OCI-LY3 (cell line): ENCODE data around the gene TNRC6C.

Source experiments
- H2AFZ ChIP-seq: fragments of 200-600, 300-600 bp; shearing (Covaris generic); 2 replicates; pipeline ENCODE4 v1.6.0; 2014; ENCODE audit warnings: antibody characterized with exemption, low read depth, low read length
- H3K27ac ChIP-seq: fragments of 200-600, 300-600 bp; sonication (generic); 2 replicates; pipeline ENCODE4 v1.5.1; 2014; ENCODE audit warnings: mild to moderate bottlenecking, low read length, moderate library complexity, mixed read lengths
- H3K27me3 ChIP-seq: fragments of 200-600, 300-600 bp; sonication (generic); 2 replicates; pipeline ENCODE4 v1.6.1; 2014; ENCODE audit warnings: low read depth, low read length, mixed read lengths
- H3K36me3 ChIP-seq: fragments of 200-600, 300-600 bp; sonication (generic); replicated peaks from 2 replicates; pipeline ENCODE3; 2014; ENCODE audit warnings: low read depth, low read length, mixed read lengths
- H3K4me1 ChIP-seq: fragments of 300-600, 200-600 bp; sonication (generic); 2 replicates; pipeline ENCODE4 v1.6.1; 2014; ENCODE audit warnings: low read length, mixed read lengths
- H3K4me2 ChIP-seq: fragments of 200-600, 300-600 bp; sonication (generic); 2 replicates; pipeline ENCODE4 v1.6.1; 2014; ENCODE audit warnings: low read length, mixed read lengths
- H3K4me3 ChIP-seq: fragments of 300-600, 200-600 bp; sonication (generic); 2 replicates; pipeline ENCODE4 v1.5.1; 2014; ENCODE audit warnings: antibody characterized with exemption, mild to moderate bottlenecking, low read length, moderate library complexity
- H3K79me2 ChIP-seq: fragments of 300-600, 200-600 bp; shearing (Covaris generic); 2 replicates; pipeline ENCODE4 v1.6.1; 2014; ENCODE audit warnings: mild to moderate bottlenecking, low read length, mixed read lengths
- H3K9ac ChIP-seq: fragments of 300-600, 200-600 bp; shearing (Covaris generic); 2 replicates; pipeline ENCODE4 v1.6.0; 2014; ENCODE audit warnings: mild to moderate bottlenecking, low read length, moderate library complexity
- H3K9me3 ChIP-seq: fragments of 200-600, 300-600 bp; shearing (Covaris generic); 2 replicates; pipeline ENCODE4 v1.6.1; 2014; ENCODE audit warnings: low read length, mixed read lengths; ENCODE audit not compliant: insufficient read depth
- H4K20me1 ChIP-seq: fragments of 200-600, 300-600 bp; sonication (generic); 2 replicates; pipeline ENCODE4 v1.6.1; 2016; ENCODE audit warnings: low read length, mixed read lengths; ENCODE audit not compliant: insufficient read depth
- EZH2phosphoT487 ChIP-seq: fragments of 200-600 bp; shearing (Covaris generic); IDR thresholded peaks from 2 replicates; pipeline ENCODE4 v1.6.1; 2018; ENCODE audit warnings: antibody characterized with exemption, mixed run types, low read depth
- TF ChIP-seq, protein P1 (sequence below): fragments of 200-600, 300-600 bp; sonication (generic); IDR thresholded peaks from 2 replicates; pipeline ENCODE4 v1.5.1; 2014; ENCODE audit warnings: antibody characterized with exemption, low read length, low read depth

The TNRC6C gene

DNA sequence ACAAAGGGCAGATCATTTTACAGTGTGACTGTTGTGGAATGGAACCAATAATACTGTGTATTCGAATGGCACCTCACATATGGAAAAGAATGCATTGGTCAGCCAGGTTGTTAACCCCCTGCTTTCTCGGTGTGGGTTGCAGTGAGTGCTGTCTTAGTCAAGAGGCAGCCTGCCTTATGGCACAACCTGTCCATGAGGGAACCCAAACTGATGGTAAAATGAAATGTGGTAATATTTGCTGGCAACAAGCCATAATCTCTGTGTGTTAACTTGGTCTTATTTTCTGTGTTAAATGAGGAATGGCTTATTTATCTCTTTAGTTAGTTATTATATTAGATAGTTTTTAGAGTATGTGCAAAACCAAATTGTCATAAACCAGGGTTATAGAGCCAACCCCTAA, 88.4 kb downstream of the TNRC6C start:
- no peak overlapping the region for H3K27ac ChIP-seq
- no peak overlapping the region for H3K9ac ChIP-seq
- no peaks in the 10 kb centered on the region for H3K9me3 ChIP-seq
- H3K27me3 ChIP-seq: peaks cover 59% of the 10 kb centered on the region
- TF ChIP-seq, protein P1, sequence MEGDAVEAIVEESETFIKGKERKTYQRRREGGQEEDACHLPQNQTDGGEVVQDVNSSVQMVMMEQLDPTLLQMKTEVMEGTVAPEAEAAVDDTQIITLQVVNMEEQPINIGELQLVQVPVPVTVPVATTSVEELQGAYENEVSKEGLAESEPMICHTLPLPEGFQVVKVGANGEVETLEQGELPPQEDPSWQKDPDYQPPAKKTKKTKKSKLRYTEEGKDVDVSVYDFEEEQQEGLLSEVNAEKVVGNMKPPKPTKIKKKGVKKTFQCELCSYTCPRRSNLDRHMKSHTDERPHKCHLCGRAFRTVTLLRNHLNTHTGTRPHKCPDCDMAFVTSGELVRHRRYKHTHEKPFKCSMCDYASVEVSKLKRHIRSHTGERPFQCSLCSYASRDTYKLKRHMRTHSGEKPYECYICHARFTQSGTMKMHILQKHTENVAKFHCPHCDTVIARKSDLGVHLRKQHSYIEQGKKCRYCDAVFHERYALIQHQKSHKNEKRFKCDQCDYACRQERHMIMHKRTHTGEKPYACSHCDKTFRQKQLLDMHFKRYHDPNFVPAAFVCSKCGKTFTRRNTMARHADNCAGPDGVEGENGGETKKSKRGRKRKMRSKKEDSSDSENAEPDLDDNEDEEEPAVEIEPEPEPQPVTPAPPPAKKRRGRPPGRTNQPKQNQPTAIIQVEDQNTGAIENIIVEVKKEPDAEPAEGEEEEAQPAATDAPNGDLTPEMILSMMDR: no peak
- TF ChIP-seq EZH2phosphoT487: no peak
- H3K4me3 ChIP-seq: no peak overlapping the region
- H3K36me3 ChIP-seq: no peaks in the 10 kb centered on the region
- no peaks in the 10 kb centered on the region for H4K20me1 ChIP-seq
- no peak overlapping the region for H3K4me2 ChIP-seq
- 0 out of 2 replicates have a peak, but pooled peaks cover 3% of the 10 kb centered on the region for H3K4me1 ChIP-seq
- H2AFZ ChIP-seq: no peak overlapping the region
- no peaks in the 10 kb centered on the region for H3K79me2 ChIP-seq

DNA sequence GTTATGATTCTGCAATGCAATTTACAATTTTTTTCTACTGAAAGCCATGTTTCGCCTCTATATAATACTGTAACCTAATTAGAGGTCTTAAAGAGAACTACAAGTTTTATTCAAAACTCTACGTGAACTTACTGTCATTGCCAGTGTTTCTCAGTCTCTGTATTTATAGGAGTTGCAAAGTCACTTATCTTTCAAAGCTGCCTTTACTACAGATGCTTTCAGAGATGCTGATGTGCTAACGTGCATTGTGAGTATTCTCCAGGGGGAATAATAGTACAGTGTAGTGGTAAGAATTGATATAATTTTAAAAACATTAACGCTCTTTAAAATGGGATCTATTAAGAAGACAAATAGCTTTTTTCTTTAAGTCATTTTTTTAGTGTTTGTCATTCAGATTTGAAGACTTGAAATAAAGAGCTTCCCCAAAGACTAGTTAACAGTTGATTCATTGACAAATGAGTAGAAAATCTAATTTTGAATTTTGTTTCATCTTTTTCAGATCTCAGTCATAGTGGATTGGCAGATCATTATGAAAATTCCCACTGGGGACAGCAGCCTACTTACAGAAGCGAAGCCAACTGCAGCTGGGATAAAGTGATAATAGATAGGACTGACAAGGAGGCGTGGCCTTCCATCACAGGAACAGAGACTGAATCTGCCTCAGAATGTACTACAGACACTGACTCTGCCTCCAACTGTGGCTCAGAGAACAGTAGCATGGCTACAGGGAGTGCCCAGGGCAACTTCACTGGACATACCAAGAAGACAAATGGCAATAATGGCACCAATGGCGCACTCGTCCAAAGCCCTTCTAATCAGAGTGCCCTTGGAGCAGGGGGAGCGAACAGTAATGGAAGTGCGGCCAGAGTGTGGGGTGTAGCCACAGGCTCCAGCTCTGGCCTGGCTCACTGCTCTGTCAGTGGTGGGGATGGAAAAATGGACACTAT, 90.1 kb downstream of the TNRC6C start:
- no peak overlapping the region for H3K4me2 ChIP-seq
- H2AFZ ChIP-seq: no peak overlapping the region
- H3K27ac ChIP-seq: no peak overlapping the region
- peaks cover 47% of the 10 kb centered on the region for H3K27me3 ChIP-seq
- 0 out of 2 replicates have a peak, but pooled peaks cover 3% of the 10 kb centered on the region for H3K4me1 ChIP-seq
- TF ChIP-seq, protein P1: no peak
- no peak for TF ChIP-seq EZH2phosphoT487
- no peaks in the 10 kb centered on the region for H3K79me2 ChIP-seq
- no peak overlapping the region for H3K9ac ChIP-seq
- no peaks in the 10 kb centered on the region for H3K36me3 ChIP-seq
- no peaks in the 10 kb centered on the region for H4K20me1 ChIP-seq
- no peak overlapping the region for H3K4me3 ChIP-seq
- H3K9me3 ChIP-seq: no peaks in the 10 kb centered on the region

DNA sequence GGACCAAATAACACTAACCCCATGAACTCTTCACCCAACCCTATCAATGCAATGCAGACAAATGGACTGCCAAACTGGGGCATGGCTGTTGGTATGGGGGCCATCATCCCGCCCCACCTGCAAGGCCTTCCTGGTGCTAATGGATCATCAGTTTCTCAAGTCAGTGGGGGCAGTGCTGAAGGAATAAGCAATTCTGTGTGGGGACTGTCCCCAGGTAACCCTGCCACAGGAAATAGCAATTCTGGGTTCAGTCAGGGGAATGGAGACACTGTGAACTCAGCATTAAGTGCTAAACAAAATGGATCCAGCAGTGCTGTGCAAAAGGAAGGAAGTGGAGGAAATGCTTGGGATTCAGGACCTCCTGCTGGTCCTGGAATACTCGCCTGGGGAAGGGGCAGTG, 91.1 kb downstream of the TNRC6C start:
- Histone ChIP-seq H4K20me1 (no peaks in the 10 kb centered on the region), H3K4me1 (0 out of 2 replicates have a peak, but pooled peaks cover 3% of the 10 kb centered on the region), H3K4me2 (no peak overlapping the region), H3K9ac (no peak overlapping the region), H2AFZ (no peak overlapping the region), H3K4me3 (no peak overlapping the region), H3K27ac (no peak overlapping the region), H3K9me3 (no peaks in the 10 kb centered on the region), H3K79me2 (no peaks in the 10 kb centered on the region), H3K36me3 (no peaks in the 10 kb centered on the region), H3K27me3 (peaks cover 42% of the 10 kb centered on the region)
- no peak for TF ChIP-seq EZH2phosphoT487
- TF ChIP-seq, protein P1: no peak

DNA sequence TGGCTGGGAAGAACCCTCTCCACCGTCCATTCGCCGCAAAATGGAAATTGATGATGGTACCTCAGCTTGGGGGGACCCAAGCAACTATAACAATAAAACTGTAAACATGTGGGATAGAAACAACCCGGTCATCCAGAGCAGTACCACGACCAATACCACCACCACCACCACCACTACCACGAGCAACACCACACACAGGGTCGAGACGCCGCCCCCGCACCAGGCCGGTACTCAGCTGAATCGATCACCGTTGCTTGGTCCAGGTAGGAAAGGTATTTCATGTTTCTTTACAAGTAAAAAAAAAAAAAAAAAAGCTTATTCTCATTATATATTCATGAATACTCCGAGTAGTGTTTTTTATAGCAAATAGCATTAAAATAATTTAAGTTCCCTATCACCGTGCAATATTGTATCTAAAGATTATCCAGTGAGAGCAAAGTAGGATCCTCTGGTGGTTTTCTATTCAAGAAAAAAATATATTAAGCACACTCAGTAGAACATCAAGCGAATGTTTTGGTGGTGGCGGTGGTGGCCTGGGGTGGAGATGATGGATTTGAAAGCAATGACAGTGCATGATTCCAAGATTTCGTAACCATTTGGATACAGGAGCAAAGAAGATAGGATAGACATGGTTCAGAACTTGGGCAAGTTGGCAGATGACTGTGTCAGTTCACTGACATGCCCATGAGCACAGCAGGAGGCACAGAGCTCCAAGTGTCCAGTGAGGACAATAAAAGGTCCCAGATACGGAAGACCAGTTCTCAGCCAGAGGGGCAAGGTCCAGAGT, 92.9 kb downstream of the TNRC6C start:
- H3K4me3 ChIP-seq: no peak overlapping the region
- H3K9ac ChIP-seq: no peak overlapping the region
- H3K36me3 ChIP-seq: no peaks in the 10 kb centered on the region
- no peak overlapping the region for H3K27ac ChIP-seq
- TF ChIP-seq, protein P1: no peak
- TF ChIP-seq EZH2phosphoT487: no peak
- H3K4me2 ChIP-seq: no peak overlapping the region
- 0 out of 2 replicates have a peak, but pooled peaks cover 3% of the 10 kb centered on the region for H3K4me1 ChIP-seq
- H3K27me3 ChIP-seq: peaks cover 35% of the 10 kb centered on the region
- no peak overlapping the region for H2AFZ ChIP-seq
- no peaks in the 10 kb centered on the region for H3K79me2 ChIP-seq
- H4K20me1 ChIP-seq: no peaks in the 10 kb centered on the region
- no peaks in the 10 kb centered on the region for H3K9me3 ChIP-seq
